ENCODE measurements around the gene TAP1. TPM values are rescaled to one million over a fixed set of nuclear protein-coding genes. Genes with fewer than 3 reads are reported as not detected.

The TAP1 gene
- total and polyA plus RNA-seq, 2 of the 8 experiments (the other 6 are each of a cell fraction or from before 2014, with no cell fraction given), result 16.8 to 22.0 TPM

DNA sequence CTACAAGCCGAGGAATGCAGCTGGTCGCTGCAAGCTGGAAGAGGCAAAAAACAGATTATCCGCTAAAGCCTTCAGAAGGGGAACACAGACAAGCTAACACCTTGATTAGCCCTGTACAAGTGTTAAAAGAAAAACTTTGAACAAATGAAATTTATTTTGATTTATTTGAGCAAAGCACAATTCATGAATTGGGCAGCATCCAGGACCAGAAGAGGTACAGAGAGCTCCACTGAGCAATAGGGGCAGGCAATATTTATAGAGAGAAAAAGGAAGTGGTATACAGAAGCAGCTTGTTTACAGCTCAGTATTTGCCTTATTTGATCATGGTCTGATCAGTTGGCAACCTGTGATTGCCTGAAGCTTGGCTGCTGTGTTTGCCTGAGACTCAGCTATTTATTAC lies 54.3 kb downstream of the TAP1 start:
- H3K36me3 ChIP-seq (ENCODE audit: control insufficient read depth in 2 of 4, insufficient read depth in 4 of 4, low read length in 3 of 4), result no peaks in the 10 kb centered on the region
- no peak overlapping the region for H3K56ac ChIP-seq (replicated peaks; ENCODE audit: insufficient read length, low read depth, low read length)
- no peak overlapping the region for H2BK20ac ChIP-seq (ENCODE audit: low read length)
- no peak overlapping the region for H3K18ac ChIP-seq (ENCODE audit: extremely low read depth, low read length)
- no peak overlapping the region for H3K14ac ChIP-seq (ENCODE audit: insufficient read length)
- no peaks in the 10 kb centered on the region for H3K79me1 ChIP-seq (ENCODE audit: low read depth, low read length)
- H4K91ac ChIP-seq (replicated peaks; ENCODE audit: insufficient read length, low read length), result no peak overlapping the region
- H2BK120ac ChIP-seq (replicated peaks; ENCODE audit: low read depth, low read length), result no peak overlapping the region
- no peaks in the 10 kb centered on the region for H4K20me1 ChIP-seq (replicated peaks in 1 of 2; ENCODE audit: control insufficient read depth in 1 of 2, insufficient read depth in 2 of 2, low read length in 2 of 2)
- peaks cover 0 to 3% (median 0%) of the 10 kb centered on the region in 4 experiments; a peak in 1 of 7 replicates for H3K4me1 ChIP-seq (replicated peaks in 1 of 4; ENCODE audit: control insufficient read depth in 3 of 4, insufficient read depth in 4 of 4, low read length in 3 of 4)
- no peak overlapping the region for H2BK15ac ChIP-seq (ENCODE audit: low read length)
- ChIA-PET CTCF (ENCODE audit: partially characterized antibody) (interaction anchor here (0.6 to 3.0 kb wide), 14 partner anchors 10 to 901 kb away, joined by 3 to 25 read pairs (median 4); partner anchors contain the start of gene TAP2), POLR2A (ENCODE audit: partially characterized antibody) (no interaction called here)
- no peak overlapping the region for H2AFZ ChIP-seq (ENCODE audit: low read length)
- peaks cover 4 to 6% of the 10 kb centered on the region in 2 experiments; a peak in 1 of 4 replicates for H3K9me3 ChIP-seq (ENCODE audit: insufficient read depth in 2 of 2, low read depth in 1 of 2, low read length in 1 of 2)
- H3K4me3 ChIP-seq (ENCODE audit: extremely low read depth in 1 of 4, insufficient read depth in 2 of 4, low read depth in 3 of 4, low read length in 4 of 4), result no peak overlapping the region
- H3K23ac ChIP-seq (ENCODE audit: insufficient read length), result no peak overlapping the region
- H3K4ac ChIP-seq (replicated peaks; ENCODE audit: insufficient read length, low read depth, low read length), result no peak overlapping the region
- FAIRE-seq (no peak), DNase-seq (ENCODE audit: low read depth in 1 of 2, low spot score in 2 of 2) (no peak)
- H3K27me3 ChIP-seq (replicated peaks in 1 of 4; ENCODE audit: control insufficient read depth in 3 of 4, extremely low read depth in 1 of 4, insufficient read depth in 3 of 4, low read length in 3 of 4), result peaks cover 0 to 1% (median 0%) of the 10 kb centered on the region in 4 experiments; a peak in 1 of 7 replicates
- TF ChIP-seq BACH1 (IDR thresholded peaks at IDR 0.05; ENCODE audit: low read length), result no peak
- no peak overlapping the region for H3K4me2 ChIP-seq (ENCODE audit: insufficient read depth in 1 of 2, low read depth in 2 of 2, low read length in 2 of 2)
- no peaks in the 10 kb centered on the region for H3K79me2 ChIP-seq (ENCODE audit: control insufficient read depth in 1 of 2, insufficient read depth in 2 of 2, low read length in 2 of 2)
- no peak overlapping the region for H3K9ac ChIP-seq (replicated peaks in 1 of 4; ENCODE audit: extremely low read depth in 1 of 4, low read depth in 3 of 4, low read length in 3 of 4)
- WGBS, 2 experiments (ENCODE audit: extremely low coverage in 1 of 2, insufficient coverage in 1 of 2, insufficient read length in 1 of 2, insufficient replicate concordance in 2 of 2, low coverage in 1 of 2, low lambda C conversion rate in 2 of 2, missing lambda C conversion rate in 1 of 2), result 91% methylated on average over 3 of the region's 3 CpGs; no CpG with 5 or more reads in 1 of the 2 experiments
- no peak overlapping the region for H2BK5ac ChIP-seq (ENCODE audit: low read depth, low read length)
- H3K27ac ChIP-seq (ENCODE audit: low read depth, low read length), result no peak overlapping the region
- no peak overlapping the region for H2BK12ac ChIP-seq (ENCODE audit: low read depth, low read length)
- no peak overlapping the region for H4K8ac ChIP-seq (ENCODE audit: extremely low read depth, insufficient read depth, low read length)
- no peak overlapping the region for H4K5ac ChIP-seq (ENCODE audit: insufficient read length, low read depth, low read length)
- no peak overlapping the region for H2AK5ac ChIP-seq (ENCODE audit: low read depth, low read length)
- H3K23me2 ChIP-seq (ENCODE audit: low read depth, low read length), result no peaks in the 10 kb centered on the region

All from H1 (cell line).